Neural cell (in vitro differentiated cells): ENCODE measurements around the gene ALOXE3. TPM values are rescaled to one million over a fixed set of nuclear protein-coding genes. Genes with fewer than 3 reads are reported as not detected.

Experiments
- H2AFZ ChIP-seq: fragments of 200-600, 300-800 bp; sonication (generic), shearing (Covaris generic); 2 replicates; pipeline ENCODE4 v1.6.0; 2014; ENCODE audit warnings: low read depth, mild to moderate bottlenecking, antibody characterized with exemption, low read length, moderate library complexity
- H3F3A ChIP-seq: fragments of 200-600 bp; shearing (Covaris generic); 2 replicates; pipeline ENCODE4 v1.6.1; 2016; ENCODE audit warnings: mild to moderate bottlenecking, moderate library complexity, mixed read lengths, antibody characterized with exemption, low read length; ENCODE audit not compliant: insufficient read depth, poor library complexity, severe bottlenecking
- H3K27ac ChIP-seq: fragments of 200-600, 300-800 bp; sonication (generic), shearing (Covaris generic); 2 replicates; pipeline ENCODE4 v1.5.1; 2014; ENCODE audit warnings: mild to moderate bottlenecking, low read length, moderate library complexity
- H3K27me3 ChIP-seq: fragments of 300-800, 200-600 bp; sonication (generic), shearing (Covaris generic); 2 replicates; pipeline ENCODE4 v1.6.0; 2014; ENCODE audit warnings: mild to moderate bottlenecking, low read depth, low read length, moderate library complexity; ENCODE audit not compliant: insufficient read depth
- H3K36me3 ChIP-seq: fragments of 300-800, 200-600 bp; sonication (generic), shearing (Covaris generic); 2 replicates; pipeline ENCODE4 v1.5.1; 2014; ENCODE audit warnings: mild to moderate bottlenecking, antibody characterized with exemption, low read length, moderate library complexity; ENCODE audit not compliant: insufficient read depth
- H3K4me2 ChIP-seq: fragments of 300-800, 200-600 bp; sonication (generic), shearing (Covaris generic); 2 replicates; pipeline ENCODE4 v1.6.0; 2014; ENCODE audit warnings: mild to moderate bottlenecking, low read length
- H3K4me3 ChIP-seq: fragments of 300-800, 200-600 bp; sonication (generic), shearing (Covaris generic); 2 replicates; pipeline ENCODE4 v1.5.1; 2014; ENCODE audit warnings: mild to moderate bottlenecking, low read length, moderate library complexity
- H3K79me2 ChIP-seq: fragments of 200-600 bp; shearing (Covaris generic); replicated peaks from 2 replicates; pipeline ENCODE4 v1.6.0; 2014; ENCODE audit warnings: mild to moderate bottlenecking, low read length, moderate library complexity; ENCODE audit not compliant: insufficient read depth
- H3K9ac ChIP-seq: fragments of 300-800, 200-600 bp; sonication (generic), shearing (Covaris generic); 2 replicates; pipeline ENCODE4 v1.6.1; 2016; ENCODE audit warnings: mild to moderate bottlenecking, low read length, mixed read lengths
- H3K9me2 ChIP-seq: fragments of 200-600 bp; shearing (Covaris generic); 2 replicates; pipeline ENCODE4 v1.6.1; 2016; ENCODE audit warnings: mild to moderate bottlenecking, low read length, mixed read lengths; ENCODE audit not compliant: insufficient read depth
- H3K9me3 ChIP-seq: fragments of 200-600, 300-800 bp; sonication (generic), shearing (Covaris generic); 2 replicates; pipeline ENCODE4 v1.6.1; 2016; ENCODE audit warnings: mild to moderate bottlenecking, mixed run types, low read length, moderate library complexity, mixed read lengths
- H4K20me1 ChIP-seq: fragments of 200-600 bp; shearing (Covaris generic); 2 replicates; pipeline ENCODE4 v1.6.1; 2016; ENCODE audit warnings: mild to moderate bottlenecking, mixed run types; ENCODE audit not compliant: insufficient read depth
- CTCF ChIP-seq: fragments of 450-650 bp; IDR thresholded peaks from 2 replicates; pipeline ENCODE4 v1.5.1; 2014; ENCODE audit warnings: antibody characterized with exemption, mild to moderate bottlenecking, moderate library complexity; ENCODE audit not compliant: poor library complexity, severe bottlenecking
- EP300 ChIP-seq: fragments of 450-650 bp; conservative IDR thresholded peaks from 2 replicates; pipeline ENCODE4 v1.6.1; 2014; ENCODE audit warnings: antibody characterized with exemption, mild to moderate bottlenecking, moderate library complexity; ENCODE audit not compliant: poor library complexity, severe bottlenecking
- EZH2 ChIP-seq: fragments of 200-600, 300-800 bp; shearing (Covaris generic), sonication (generic); IDR thresholded peaks from 2 replicates; pipeline ENCODE4 v1.6.1; 2014; ENCODE audit warnings: antibody characterized with exemption, low read length, borderline replicate concordance, mild to moderate bottlenecking; ENCODE audit not compliant: insufficient read depth, poor library complexity, severe bottlenecking
- MXI1 ChIP-seq: fragments of 450-650 bp; conservative IDR thresholded peaks from 2 replicates; pipeline ENCODE4 v1.6.1; 2014; ENCODE audit warnings: antibody characterized with exemption, mild to moderate bottlenecking; ENCODE audit not compliant: poor library complexity, severe bottlenecking
- POLR2AphosphoS5 ChIP-seq: IDR thresholded peaks from 2 replicates; pipeline ENCODE4 v1.6.1; 2012
- RAD21 ChIP-seq: fragments of 450-650 bp; conservative IDR thresholded peaks from 2 replicates; pipeline ENCODE4 v1.6.1; 2014; ENCODE audit warnings: antibody characterized with exemption, mild to moderate bottlenecking, moderate library complexity
- REST ChIP-seq: IDR thresholded peaks from 2 replicates; pipeline ENCODE4 v1.6.1; 2012; ENCODE audit warnings: borderline replicate concordance
- SMC3 ChIP-seq: fragments of 450-650 bp; conservative IDR thresholded peaks from 2 replicates; pipeline ENCODE4 v1.6.1; 2014; ENCODE audit warnings: antibody characterized with exemption, mild to moderate bottlenecking, moderate library complexity; ENCODE audit not compliant: poor library complexity
- TAF1 ChIP-seq: IDR thresholded peaks from 2 replicates; pipeline ENCODE4 v1.6.1; 2012; ENCODE audit warnings: low read depth
- polyA plus RNA-seq: library from polyadenylated mRNA; depleted of rRNA; stranded (reverse); fragments of >200 nt; gene quantifications from 2 replicates; pipeline ENCODE4 v1.2.3, GENCODE V29; 2014

Gene ALOXE3
- polyA plus RNA-seq, 1 donor from 2014 or later, result 0.77 TPM

GRCh38 chr17:8160741-8161221, 42.5 kb upstream of the ALOXE3 start:
- TF ChIP-seq REST (no peak), CTCF (no peak)
- Histone ChIP-seq H3K9me2 (no peaks in the 10 kb centered on the region), H3K4me2 (peak overlapping the region; percentile 96), H3K79me2 (peaks cover 45% of the 10 kb centered on the region), H3F3A (no peaks in the 10 kb centered on the region), H3K27ac (peak overlapping the region; percentile 87), H3K4me3 (peak overlapping the region; percentile 94), H2AFZ (no peak overlapping the region), H4K20me1 (peaks cover 11% of the 10 kb centered on the region), H3K9me3 (no peaks in the 10 kb centered on the region), H3K27me3 (no peaks in the 10 kb centered on the region), H3K9ac (peak overlapping the region; percentile 99), H3K36me3 (no peaks in the 10 kb centered on the region)

- H3K9me2 ChIP-seq, result no peaks in the 10 kb centered on the region
- no peaks in the 10 kb centered on the region for H3K27me3 ChIP-seq
- peak overlapping the region; percentile 94 for H3K4me3 ChIP-seq
- no peaks in the 10 kb centered on the region for H3K9me3 ChIP-seq
- peaks cover 45% of the 10 kb centered on the region for H3K79me2 ChIP-seq
- TF ChIP-seq POLR2AphosphoS5 (no peak), RAD21 (no peak), CTCF (no peak), REST (no peak), EZH2 (no peak), SMC3 (no peak), EP300 (no peak), TAF1 (no peak), MXI1 (no peak)
- peak overlapping the region; percentile 99 for H3K9ac ChIP-seq
- H3K27ac ChIP-seq, result peak overlapping the region; percentile 28
- H2AFZ ChIP-seq, result no peak overlapping the region
- no peaks in the 10 kb centered on the region for H3F3A ChIP-seq
- H3K36me3 ChIP-seq, result no peaks in the 10 kb centered on the region
- H4K20me1 ChIP-seq, result peaks cover 11% of the 10 kb centered on the region
- peak overlapping the region; percentile 96 for H3K4me2 ChIP-seq
These were observed 41.9 kb upstream of the ALOXE3 start for GRCh38 chr17:8160224-8160577.
